Adrenal gland (tissue), 12 donors: Measurements from ENCODE around the gene PPP3R2. TPM values are rescaled to one million over a fixed set of nuclear protein-coding genes. Genes with fewer than 3 reads are reported as not detected.
A peak's percentile ranks its signal among the peaks of the same experiment; 100 is the strongest.

Experiments used
- DNase-seq, 7 donors: peaks; one replicate each; pipeline ENCODE4 v3.0.0-alpha.2; 2019 to 2020
- H3K27ac ChIP-seq, 5 donors: fragments of 200-600 bp; sonication (generic) in 4 of 5; 1 replicate in 3 of 5; 2 replicates in 2 of 5; pipeline versions ENCODE4 v1.5.1 to v1.8.0; 2016 to 2020; ENCODE audit warnings: mild to moderate bottlenecking in 1 of 5
- H3K27me3 ChIP-seq: fragments of 200-600 bp; 2 replicates; pipeline ENCODE4 v1.8.0; 2021
- H3K36me3 ChIP-seq, 2 donors: fragments of 200-600 bp; replicated peaks in 1 of 2; 1 replicate in 1 of 2; 2 replicates in 1 of 2; pipeline versions ENCODE4 v1.5.1 to v1.8.0; 2018 to 2022
- H3K4me1 ChIP-seq, 2 donors: fragments of 200-600 bp; replicated peaks in 1 of 2; 1 replicate in 1 of 2; 2 replicates in 1 of 2; pipeline versions ENCODE4 v1.5.1 to v1.8.0; 2018 to 2021
- H3K4me3 ChIP-seq, 4 donors: fragments of 200-600 bp; sonication (generic) in 3 of 4; one replicate each; pipeline ENCODE4 v1.5.1; 2016 to 2018
- H3K9me3 ChIP-seq, 3 donors: fragments of 200-600 bp; sonication (generic) in 1 of 3; replicated peaks in 1 of 3; 1 replicate in 2 of 3; 2 replicates in 1 of 3; pipeline versions ENCODE4 v1.5.1 to v1.8.0; 2016 to 2021
- CTCF ChIP-seq, 6 experiments: fragments of 450-650 bp in 4 of 6; fragments of 200-600 bp in 2 of 6; sonication (generic) in 1 of 6; IDR thresholded peaks; 1 replicate in 5 of 6; 2 replicates in 1 of 6; pipeline versions ENCODE4 v1.5.1 to v1.8.0; 2016 to 2021; ENCODE audit warnings: antibody characterized with exemption in 6 of 6, mild to moderate bottlenecking in 2 of 6, moderate library complexity in 1 of 6
- POLR2A ChIP-seq, 2 donors: fragments of 450-650 bp; IDR thresholded peaks; one replicate each; pipeline ENCODE4 v1.6.1; 2017; ENCODE audit warnings: antibody characterized with exemption in 2 of 2, mild to moderate bottlenecking in 2 of 2, moderate library complexity in 1 of 2
- WGBS, 4 donors: extraction: QIAGEN DNeasy Blood & Tissue Kit in 2 of 4; methylation state at CpG; one replicate each; pipeline versions ENCODE4 v1.1.5 to v1.1.7; 2013 to 2017; 5-methylcytosine and 5-hydroxymethylcytosine counted together
- intact Hi-C, 2 donors: fragments of 100-400 bp; cut with DNase I; formaldehyde crosslinking; loops; one replicate each; pipeline versions ENCODE4 v1.14.1 to v1.15.0; 2022 to 2023
- polyA plus RNA-seq, 3 donors: library from polyadenylated mRNA; stranded (reverse); fragments of 200-250 nt in 2 of 3; fragments of 350-450 nt in 1 of 3; fragmentation: Illumina TruSeq in 1 of 3; extraction: RNeasy Lipid Tissue Mini Kit (QIAGEN cat#74804) in 1 of 3; gene quantifications; one replicate each; pipeline ENCODE4 v1.2.3, GENCODE V29; 2013 to 2014
- total RNA-seq, 9 donors: library from RNA; depleted of rRNA in 4 of 9; stranded (reverse); fragments of >200 nt in 4 of 9; fragments of 120-200 nt in 1 of 9; fragmentation: NEBNext Ultra II Directional in 1 of 9; extraction: Animal tissue kit (Norgen Biotek cat#: 25700) in 1 of 9; gene quantifications; one replicate each; pipeline versions ENCODE4 v1.1.0 to v1.2.4, GENCODE V29; 2013 to 2023
- donor health status: healthy with polysubstance abuse.
- donor health status: Bipolar disorder and iron deficiency.
- donor health status: DM: yes; HTN: yes; CAD: no.
- donor health status: DM: no; HTN: no; CAD: no.
- donor health status: DM: no; HTN: no; CAD: no.
- donor health status: DM: yes; HTN: yes; CAD: no.

PPP3R2 gene
- total and polyA plus RNA-seq, 12 donors: 0.06 TPM; not detected in 11

GRCh38 chr9:101585740-101586139 is 9.0 kb downstream of the PPP3R2 start:
- H3K27ac ChIP-seq: peak overlapping the region in 2 of 5 donors; percentile 47 to 51
- TF ChIP-seq CTCF (IDR thresholded peaks at IDR 0.05) (no peak), POLR2A (IDR thresholded peaks at IDR 0.05) (no peak)
- H3K4me3 ChIP-seq: no peak overlapping the region
- no peaks in the 10 kb centered on the region for H3K27me3 ChIP-seq
- no peaks in the 10 kb centered on the region for H3K9me3 ChIP-seq
- intact Hi-C loops: no loop called here
- H3K4me1 ChIP-seq: no peaks in the 10 kb centered on the region
- WGBS, 4 donors: 50 to 76% (median 63%) methylated on average over 3 of the region's 3 CpGs
- no peaks in the 10 kb centered on the region for H3K36me3 ChIP-seq
- peak in 2 of 7 donors; percentile 11 to 26 for DNase-seq

GRCh38 chr9:101582553-101582952 is 12.2 kb downstream of the PPP3R2 start:
- TF ChIP-seq POLR2A (IDR thresholded peaks at IDR 0.05) (no peak), CTCF (IDR thresholded peaks at IDR 0.05) (no peak)
- Histone ChIP-seq H3K36me3 (no peaks in the 10 kb centered on the region), H3K4me1 (no peaks in the 10 kb centered on the region), H3K27ac (no peak overlapping the region), H3K4me3 (no peak overlapping the region), H3K9me3 (no peaks in the 10 kb centered on the region), H3K27me3 (no peaks in the 10 kb centered on the region)
- WGBS, 4 donors: 61 to 80% (median 69%) methylated on average over 1 of the region's 1 CpG
- intact Hi-C loops: no loop called here
- DNase-seq: no peak

GRCh38 chr9:101579711-101580545 is 14.8 kb downstream of the PPP3R2 start:
- no peak for TF ChIP-seq POLR2A (IDR thresholded peaks at IDR 0.05)
- TF ChIP-seq CTCF (IDR thresholded peaks at IDR 0.05): no peak
- no peaks in the 10 kb centered on the region for H3K4me1 ChIP-seq
- no peak overlapping the region for H3K4me3 ChIP-seq
- no peaks in the 10 kb centered on the region for H3K27me3 ChIP-seq
- intact Hi-C loops: no loop called here
- H3K9me3 ChIP-seq: no peaks in the 10 kb centered on the region
- no peak overlapping the region for H3K27ac ChIP-seq
- WGBS, 4 donors: 80 to 86% (median 85%) methylated on average over 6 of the region's 6 CpGs
- H3K36me3 ChIP-seq: no peaks in the 10 kb centered on the region
- peak in 2 of 7 donors; percentile 2 to 27 for DNase-seq

GRCh38 chr9:101578378-101578777 is 16.4 kb downstream of the PPP3R2 start:
- no peak overlapping the region for H3K4me3 ChIP-seq
- no peaks in the 10 kb centered on the region for H3K27me3 ChIP-seq
- no peaks in the 10 kb centered on the region for H3K4me1 ChIP-seq
- H3K9me3 ChIP-seq: no peaks in the 10 kb centered on the region
- 31 to 47% (median 37%) methylated on average over 3 of the region's 3 CpGs for WGBS, 4 donors
- intact Hi-C loops: no loop called here
- no peak overlapping the region for H3K27ac ChIP-seq
- no peak for TF ChIP-seq POLR2A (IDR thresholded peaks at IDR 0.05)
- TF ChIP-seq CTCF (IDR thresholded peaks at IDR 0.05): no peak
- no peaks in the 10 kb centered on the region for H3K36me3 ChIP-seq
- DNase-seq: peak in 1 of 7 donors; percentile 4
